HG02759 (cell line): ENCODE data around the gene ZYG11B.
"Not testable (repeated sequence)": the region's sequence is repeated elsewhere in the genome, so short reads cannot be mapped to it uniquely, and the experiment has no call there.

Source experiments
- ATAC-seq: cut with Tn5 transposase; IDR thresholded peaks from one replicate; pipeline ENCODE4 v1.9.1; 2021; ENCODE audit warnings: mild to moderate bottlenecking, moderate library complexity; ENCODE audit not compliant: unreplicated experiment

ZYG11B gene

DNA sequence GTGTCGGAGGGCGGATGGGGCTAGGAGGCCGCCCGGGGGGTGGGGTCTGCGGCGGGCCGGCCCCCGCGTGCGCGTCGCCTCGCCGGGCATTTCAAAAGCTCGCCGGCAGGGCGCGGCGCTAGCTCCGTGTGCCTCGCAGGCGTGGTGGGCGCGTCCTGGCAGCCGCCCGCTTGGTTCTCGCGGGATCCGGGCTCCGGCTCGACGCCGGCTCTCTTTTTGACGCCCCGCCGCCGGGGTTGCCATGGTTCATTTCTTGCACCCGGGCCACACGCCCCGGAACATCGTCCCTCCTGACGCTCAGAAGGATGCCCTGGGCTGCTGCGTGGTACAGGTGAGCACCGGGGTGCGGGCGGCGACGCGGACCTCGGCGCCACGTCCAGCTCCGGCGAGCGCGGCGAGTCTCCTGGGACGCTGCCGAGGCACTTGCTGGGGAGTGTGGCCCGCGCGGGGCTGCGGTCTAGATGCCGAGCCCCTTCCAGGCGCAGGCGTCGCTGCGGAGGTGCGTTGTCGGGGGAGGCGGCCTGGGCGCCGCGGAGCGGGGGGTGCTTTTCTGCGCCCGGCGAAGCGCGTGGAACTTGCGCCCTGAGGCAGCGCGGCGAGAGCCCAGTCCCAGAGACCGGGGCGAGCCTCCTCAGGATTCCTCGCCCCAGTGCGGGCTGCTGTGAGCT is 116.5 kb downstream of the ZYG11B start, which contains the start of gene ZYG11A:
ZYG11A (plus strand) TSS at position 118 of the 668 bp plus-strand sequence; CDS start at position 242, 124 bp downstream.
- ATAC-seq = no peak

GRCh38 chr1:52845119-52845518 is 118.9 kb downstream of the ZYG11B start:
- not testable (repeated sequence) for ATAC-seq

DNA sequence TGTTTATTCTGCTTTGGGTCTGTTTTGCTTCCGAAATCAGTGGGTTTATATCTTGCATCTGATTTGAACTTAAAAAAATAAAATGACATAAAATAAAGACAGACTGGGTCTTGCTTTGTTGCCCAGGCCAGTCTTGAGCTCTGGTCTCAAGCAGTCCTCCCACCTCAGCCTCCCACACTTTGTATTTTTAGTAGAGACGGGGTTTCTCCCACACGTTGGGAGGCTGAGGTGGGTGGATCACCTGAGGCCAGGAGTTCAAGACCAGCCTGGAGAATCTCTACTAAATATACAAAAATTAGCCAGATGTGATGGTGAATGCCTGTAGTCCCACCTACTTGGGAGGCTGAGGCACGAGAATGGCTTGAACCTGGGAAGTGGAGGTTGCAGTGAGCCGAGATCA is 122.2 kb downstream of the ZYG11B start:
- no peak for ATAC-seq

- no peak for ATAC-seq
Measured at GRCh38 chr1:52850951-52851350, 124.7 kb downstream of the ZYG11B start.

GRCh38 chr1:52852854-52853253 is 126.6 kb downstream of the ZYG11B start:
- ATAC-seq = no peak

GRCh38 chr1:52855584-52855983 is 129.3 kb downstream of the ZYG11B start:
- ATAC-seq = no peak

- no peak for ATAC-seq
Measured at GRCh38 chr1:52856026-52856425, 129.8 kb downstream of the ZYG11B start.

DNA sequence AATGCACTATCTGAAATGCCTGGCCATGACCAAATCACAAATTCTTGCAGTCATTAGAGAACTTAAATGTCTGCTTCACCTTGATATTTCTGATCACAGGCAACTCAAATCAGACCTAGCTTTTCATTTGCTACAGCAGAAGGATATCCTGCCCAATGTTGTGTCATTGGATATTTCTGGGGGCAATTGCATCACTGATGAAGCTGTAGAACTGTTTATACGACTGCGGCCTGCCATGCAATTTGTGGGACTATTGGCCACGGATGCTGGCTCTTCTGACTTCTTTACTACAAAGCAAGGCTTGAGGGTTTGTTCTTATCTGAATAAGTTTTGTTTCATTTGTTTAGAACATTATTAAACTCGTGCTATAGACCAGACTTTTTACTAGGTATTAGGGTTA is 131.2 kb downstream of the ZYG11B start:
- ATAC-seq = no peak

DNA sequence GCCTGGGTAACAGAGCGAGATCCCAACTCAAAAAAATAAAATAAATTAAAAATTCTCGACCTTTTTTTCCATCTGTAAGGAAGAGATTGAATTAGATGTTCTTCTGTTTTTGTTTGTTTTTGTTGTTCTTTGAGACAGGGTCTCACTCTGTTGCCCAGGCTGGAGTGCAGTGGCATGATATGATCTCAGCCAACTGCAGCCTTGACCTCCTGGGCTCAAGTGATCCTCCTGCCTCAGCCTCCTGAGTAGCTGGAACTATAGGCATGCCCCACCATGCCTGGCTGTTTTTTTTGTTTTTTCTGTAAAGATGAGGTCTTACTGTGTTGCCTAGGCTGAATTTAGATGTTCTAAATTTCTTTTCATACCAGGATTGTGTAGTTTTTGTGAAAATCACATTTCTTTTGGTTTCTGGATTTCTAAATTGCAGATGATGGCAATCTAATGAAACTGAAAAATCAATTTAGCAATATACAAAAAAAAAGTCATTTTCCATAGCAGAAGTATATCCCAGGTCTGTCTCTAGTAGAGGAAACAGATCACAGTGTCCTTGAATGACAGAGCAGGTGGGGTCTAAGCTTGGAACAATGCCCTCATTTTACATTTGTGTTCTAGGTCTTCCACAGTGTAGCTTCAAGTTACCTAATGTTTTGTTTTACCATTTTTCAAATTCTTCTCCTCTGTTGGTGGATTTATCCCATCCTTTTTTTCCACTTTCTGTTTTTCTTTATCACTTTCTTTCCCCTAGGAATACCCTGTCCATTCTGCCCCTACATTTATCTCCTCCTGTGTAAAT is 136.6 kb downstream of the ZYG11B start:
- no peak for ATAC-seq

DNA sequence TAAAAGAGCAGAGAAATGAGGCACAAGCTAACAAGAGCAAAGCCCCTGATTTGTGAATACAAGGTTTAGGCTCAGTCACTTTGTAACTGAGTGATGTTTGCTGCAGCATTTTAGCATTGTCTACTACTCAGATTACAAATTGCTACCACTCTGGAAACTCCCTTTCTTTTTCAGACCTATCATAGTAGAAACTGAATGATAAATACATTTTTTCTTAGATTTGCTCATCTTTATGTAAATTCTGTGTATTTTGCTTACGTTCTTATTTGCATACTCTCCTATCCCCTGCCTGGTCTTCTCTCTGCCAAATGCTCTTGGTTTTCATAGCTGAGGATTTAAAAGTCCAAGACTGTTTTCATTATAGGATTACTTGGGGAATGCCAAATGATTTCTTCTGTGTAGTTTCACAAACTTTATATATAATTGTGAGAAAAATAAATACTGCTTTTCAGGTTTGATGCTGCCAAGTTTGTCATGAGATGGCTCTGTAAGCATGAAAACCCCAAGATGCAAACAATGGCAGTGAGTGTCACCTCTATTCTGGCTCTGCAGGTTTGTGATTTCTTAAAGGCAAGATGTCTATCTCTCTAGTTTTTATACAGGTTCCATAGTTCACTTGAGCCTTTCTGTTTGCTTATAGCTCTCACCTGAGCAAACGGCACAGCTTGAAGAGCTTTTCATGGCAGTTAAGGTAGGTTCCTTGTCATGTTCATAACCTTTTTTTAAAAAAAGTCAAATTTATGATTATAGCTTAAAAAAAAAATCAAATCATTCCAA is 141.0 kb downstream of the ZYG11B start:
- peak; percentile 93 for ATAC-seq

GRCh38 chr1:52869727-52870126 is 143.5 kb downstream of the ZYG11B start:
- ATAC-seq = not testable (repeated sequence)

DNA sequence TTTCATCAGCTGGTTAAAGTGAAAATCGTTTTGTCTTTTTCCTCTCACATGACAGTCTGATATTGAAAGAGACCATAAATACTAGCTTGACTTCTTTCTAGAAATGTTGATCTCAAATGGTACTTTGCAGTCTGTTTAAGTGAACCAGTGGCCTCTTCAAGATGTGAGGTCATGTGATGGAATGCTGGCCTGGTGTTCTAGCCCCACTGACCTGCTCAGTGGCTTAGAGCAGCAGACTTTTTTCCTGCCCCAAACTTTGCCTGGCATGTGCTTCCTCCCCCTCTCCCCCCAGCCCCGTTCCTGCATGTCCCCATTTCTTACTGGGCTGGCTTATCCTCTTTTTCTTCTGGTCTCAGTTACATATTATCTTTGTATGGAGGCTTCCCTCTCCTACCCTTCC is 150.6 kb downstream of the ZYG11B start:
- no peak for ATAC-seq
